ENCODE data around the gene FZD4. TPM values are rescaled to one million over a fixed set of nuclear protein-coding genes. Genes with fewer than 3 reads are reported as not detected.

Gene FZD4
- total and polyA plus RNA-seq, 2 donors (not counting 1 experiment from before 2014, with no cell fraction given), result 0.01 to 0.02 TPM

DNA sequence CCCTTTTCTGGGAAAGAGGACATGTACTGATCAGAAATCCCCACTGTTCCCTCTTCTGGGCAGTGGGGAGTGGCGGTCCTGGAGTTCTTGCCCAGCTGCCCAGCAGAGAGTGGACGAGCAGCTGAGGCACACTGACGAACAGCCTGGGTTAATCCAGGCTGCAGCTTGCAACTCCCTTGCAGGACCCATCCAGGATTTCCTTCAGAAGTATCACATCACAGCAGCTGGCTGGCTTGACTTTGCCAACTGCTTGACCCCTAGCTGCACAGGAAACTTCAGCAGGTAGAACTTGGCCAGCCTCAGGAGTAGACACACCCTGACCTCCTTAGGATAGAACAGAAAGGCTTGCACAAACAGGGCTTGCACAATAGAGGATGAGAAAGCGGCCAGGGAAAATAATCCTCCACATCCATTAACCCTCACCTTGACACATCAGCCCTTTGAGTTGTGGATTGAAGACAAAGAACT is 27.9 kb upstream of the FZD4 start:
- no peak overlapping the region for H3K27ac ChIP-seq (ENCODE audit: low read length in 2 of 2)
- H3K36me3 ChIP-seq (replicated peaks in 1 of 2; ENCODE audit: control extremely low read depth in 1 of 2, control insufficient read depth in 1 of 2, extremely low read depth in 1 of 2, insufficient read depth in 2 of 2, low read length in 1 of 2), result no peaks in the 10 kb centered on the region
- ChIA-PET CTCF (interaction anchor here (1.2 to 2.8 kb wide), 2 partner anchors 12 to 322 kb away, joined by 3 to 8 read pairs; no protein-coding TSS in a partner anchor), POLR2A (no interaction called here)
- H3K27me3 ChIP-seq (replicated peaks in 1 of 4; ENCODE audit: control extremely low read depth in 1 of 4, control insufficient read depth in 3 of 4, insufficient read depth in 4 of 4, low read length in 3 of 4), result no peaks in the 10 kb centered on the region
- no peak overlapping the region for H2AFZ ChIP-seq (ENCODE audit: insufficient read depth, low read depth, low read length, poor library complexity, severe bottlenecking)
- Mint-ChIP-seq H3K4me1 (no peaks in the 10 kb centered on the region), H3K27ac (no peak overlapping the region), H3K9me3 (ENCODE audit: insufficient read depth) (no peaks in the 10 kb centered on the region), H3K27me3 (peaks cover 9% of the 10 kb centered on the region), H3K4me3 (no peak overlapping the region)
- no peaks in the 10 kb centered on the region for H3K79me2 ChIP-seq (ENCODE audit: control insufficient read depth, insufficient read depth, low read length)
- TF ChIP-seq, protein P1, sequence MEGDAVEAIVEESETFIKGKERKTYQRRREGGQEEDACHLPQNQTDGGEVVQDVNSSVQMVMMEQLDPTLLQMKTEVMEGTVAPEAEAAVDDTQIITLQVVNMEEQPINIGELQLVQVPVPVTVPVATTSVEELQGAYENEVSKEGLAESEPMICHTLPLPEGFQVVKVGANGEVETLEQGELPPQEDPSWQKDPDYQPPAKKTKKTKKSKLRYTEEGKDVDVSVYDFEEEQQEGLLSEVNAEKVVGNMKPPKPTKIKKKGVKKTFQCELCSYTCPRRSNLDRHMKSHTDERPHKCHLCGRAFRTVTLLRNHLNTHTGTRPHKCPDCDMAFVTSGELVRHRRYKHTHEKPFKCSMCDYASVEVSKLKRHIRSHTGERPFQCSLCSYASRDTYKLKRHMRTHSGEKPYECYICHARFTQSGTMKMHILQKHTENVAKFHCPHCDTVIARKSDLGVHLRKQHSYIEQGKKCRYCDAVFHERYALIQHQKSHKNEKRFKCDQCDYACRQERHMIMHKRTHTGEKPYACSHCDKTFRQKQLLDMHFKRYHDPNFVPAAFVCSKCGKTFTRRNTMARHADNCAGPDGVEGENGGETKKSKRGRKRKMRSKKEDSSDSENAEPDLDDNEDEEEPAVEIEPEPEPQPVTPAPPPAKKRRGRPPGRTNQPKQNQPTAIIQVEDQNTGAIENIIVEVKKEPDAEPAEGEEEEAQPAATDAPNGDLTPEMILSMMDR (IDR thresholded peaks at IDR 0.05), result no peak
- no peak for TF ChIP-seq EZH2 (IDR thresholded peaks at IDR 0.05; ENCODE audit: borderline replicate concordance, insufficient read depth, low read depth, low read length, poor library complexity, severe bottlenecking)
- no peaks in the 10 kb centered on the region for H3K4me1 ChIP-seq (ENCODE audit: control insufficient read depth in 2 of 2, insufficient read depth in 2 of 2, low read length in 2 of 2)
- no peaks in the 10 kb centered on the region for H3K9me3 ChIP-seq (ENCODE audit: control extremely low read depth in 1 of 3, control insufficient read depth in 2 of 3, insufficient read depth in 1 of 3, low read length in 2 of 3)
- intact Hi-C loops (cut with micrococcal nuclease), result no loop called here
- no peak overlapping the region for H3K9ac ChIP-seq (ENCODE audit: low read length)
- WGBS (ENCODE audit: insufficient coverage), result 87% methylated on average over 3 of the region's 4 CpGs
- ATAC-seq (ENCODE audit: low read depth) (no peak), DNase-seq (no peak)
- H3K4me2 ChIP-seq (replicated peaks; ENCODE audit: low read depth, low read length, poor library complexity, severe bottlenecking), result no peak overlapping the region
- no peaks in the 10 kb centered on the region for H4K20me1 ChIP-seq (ENCODE audit: control insufficient read depth, insufficient read depth, low read length, poor library complexity, severe bottlenecking)
- no peak overlapping the region for H3K4me3 ChIP-seq (ENCODE audit: control extremely low read depth in 1 of 5, extremely low read depth in 1 of 5, insufficient read depth in 1 of 5, low read depth in 2 of 5, low read length in 4 of 5)

DNA sequence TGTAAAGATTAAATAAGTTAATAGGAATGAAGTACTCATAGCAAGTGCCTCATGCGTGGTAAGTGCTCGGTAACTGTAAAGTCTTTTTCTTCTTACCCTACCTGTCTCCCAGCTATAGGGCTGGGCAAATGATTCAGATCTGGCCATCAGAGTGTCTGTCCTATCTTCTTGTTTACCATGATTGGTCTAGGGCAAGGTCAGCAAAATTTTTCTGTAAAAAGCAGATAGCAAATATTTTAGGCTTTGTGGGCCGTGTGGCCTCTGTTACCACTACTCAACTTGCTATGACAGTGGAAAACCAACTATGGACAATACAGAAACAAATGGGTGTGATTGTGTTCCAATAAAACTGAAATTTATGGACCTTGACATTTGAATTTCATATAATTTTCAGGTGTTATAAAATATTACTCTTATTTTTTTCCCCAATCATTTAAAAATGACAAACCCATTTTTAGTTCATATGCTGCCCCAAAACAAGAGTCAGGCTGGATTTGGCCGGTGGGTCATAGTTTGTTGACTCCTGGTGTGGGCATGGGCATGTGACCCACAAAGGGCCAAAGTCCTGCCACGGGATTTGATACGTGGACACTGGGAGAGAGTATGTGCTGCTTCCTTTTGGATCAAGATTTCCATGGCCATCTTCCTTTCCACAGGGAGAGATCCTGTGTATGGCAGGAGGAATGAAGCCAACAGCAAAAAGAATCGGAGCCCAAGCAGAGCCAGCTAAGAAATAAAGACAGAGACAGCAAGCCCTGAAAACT is 26.8 kb upstream of the FZD4 start:
- Mint-ChIP-seq H3K27me3 (peaks cover 9% of the 10 kb centered on the region), H3K4me1 (no peaks in the 10 kb centered on the region), H3K9me3 (ENCODE audit: insufficient read depth) (no peaks in the 10 kb centered on the region), H3K4me3 (no peak overlapping the region), H3K27ac (no peak overlapping the region)
- Histone ChIP-seq H3K4me2 (replicated peaks; ENCODE audit: low read depth, low read length, poor library complexity, severe bottlenecking) (no peak overlapping the region), H3K4me1 (ENCODE audit: control insufficient read depth in 2 of 2, insufficient read depth in 2 of 2, low read length in 2 of 2) (no peaks in the 10 kb centered on the region), H3K27ac (ENCODE audit: low read length in 2 of 2) (no peak overlapping the region), H3K36me3 (replicated peaks in 1 of 2; ENCODE audit: control extremely low read depth in 1 of 2, control insufficient read depth in 1 of 2, extremely low read depth in 1 of 2, insufficient read depth in 2 of 2, low read length in 1 of 2) (no peaks in the 10 kb centered on the region), H2AFZ (ENCODE audit: insufficient read depth, low read depth, low read length, poor library complexity, severe bottlenecking) (no peak overlapping the region), H3K9me3 (ENCODE audit: control extremely low read depth in 1 of 3, control insufficient read depth in 2 of 3, insufficient read depth in 1 of 3, low read length in 2 of 3) (no peaks in the 10 kb centered on the region), H3K79me2 (ENCODE audit: control insufficient read depth, insufficient read depth, low read length) (no peaks in the 10 kb centered on the region), H3K9ac (ENCODE audit: low read length) (no peak overlapping the region), H3K27me3 (replicated peaks in 1 of 4; ENCODE audit: control extremely low read depth in 1 of 4, control insufficient read depth in 3 of 4, insufficient read depth in 4 of 4, low read length in 3 of 4) (no peaks in the 10 kb centered on the region), H4K20me1 (ENCODE audit: control insufficient read depth, insufficient read depth, low read length, poor library complexity, severe bottlenecking) (no peaks in the 10 kb centered on the region), H3K4me3 (ENCODE audit: control extremely low read depth in 1 of 5, extremely low read depth in 1 of 5, insufficient read depth in 1 of 5, low read depth in 2 of 5, low read length in 4 of 5) (no peak overlapping the region)
- DNase-seq, result no peak
- TF ChIP-seq EZH2 (IDR thresholded peaks at IDR 0.05; ENCODE audit: borderline replicate concordance, insufficient read depth, low read depth, low read length, poor library complexity, severe bottlenecking), result no peak
- TF ChIP-seq, protein P1 (IDR thresholded peaks at IDR 0.05), result no peak
- POLR2A ChIA-PET, result no interaction called here
- intact Hi-C loops (cut with micrococcal nuclease), result no loop called here
- CTCF ChIA-PET, result interaction anchor here (2.8 kb wide), 1 partner anchor 13 kb away, joined by 8 read pairs; no protein-coding TSS in a partner anchor
- WGBS (ENCODE audit: insufficient coverage), result 87% methylated on average over 3 of the region's 7 CpGs
- ATAC-seq (ENCODE audit: low read depth), result no peak

All from B cell (primary cell).